ENCODE measurements around the gene CPN1.

Gene CPN1

DNA sequence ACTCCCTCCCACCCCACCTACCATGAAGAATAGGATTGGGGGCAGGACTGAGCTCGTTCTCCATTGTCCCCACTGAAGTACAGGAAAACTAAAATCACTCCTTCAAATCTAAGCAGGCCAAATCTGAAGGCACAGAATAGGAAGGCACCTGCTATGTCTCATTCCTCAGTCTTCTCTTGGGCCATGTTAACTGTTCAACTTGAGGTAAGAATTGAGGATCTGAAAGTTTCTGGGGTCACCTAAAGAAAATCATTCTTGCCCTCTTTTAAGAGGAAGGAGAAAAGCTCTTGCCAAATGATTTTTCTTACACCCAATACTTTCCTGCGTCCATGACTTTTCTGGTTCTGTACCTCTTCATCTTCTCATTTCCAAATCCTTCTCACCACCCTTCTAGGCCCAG lies 4.9 kb downstream of the CPN1 start:
- DNase-seq (ENCODE audit: low spot score): no peak

DNA sequence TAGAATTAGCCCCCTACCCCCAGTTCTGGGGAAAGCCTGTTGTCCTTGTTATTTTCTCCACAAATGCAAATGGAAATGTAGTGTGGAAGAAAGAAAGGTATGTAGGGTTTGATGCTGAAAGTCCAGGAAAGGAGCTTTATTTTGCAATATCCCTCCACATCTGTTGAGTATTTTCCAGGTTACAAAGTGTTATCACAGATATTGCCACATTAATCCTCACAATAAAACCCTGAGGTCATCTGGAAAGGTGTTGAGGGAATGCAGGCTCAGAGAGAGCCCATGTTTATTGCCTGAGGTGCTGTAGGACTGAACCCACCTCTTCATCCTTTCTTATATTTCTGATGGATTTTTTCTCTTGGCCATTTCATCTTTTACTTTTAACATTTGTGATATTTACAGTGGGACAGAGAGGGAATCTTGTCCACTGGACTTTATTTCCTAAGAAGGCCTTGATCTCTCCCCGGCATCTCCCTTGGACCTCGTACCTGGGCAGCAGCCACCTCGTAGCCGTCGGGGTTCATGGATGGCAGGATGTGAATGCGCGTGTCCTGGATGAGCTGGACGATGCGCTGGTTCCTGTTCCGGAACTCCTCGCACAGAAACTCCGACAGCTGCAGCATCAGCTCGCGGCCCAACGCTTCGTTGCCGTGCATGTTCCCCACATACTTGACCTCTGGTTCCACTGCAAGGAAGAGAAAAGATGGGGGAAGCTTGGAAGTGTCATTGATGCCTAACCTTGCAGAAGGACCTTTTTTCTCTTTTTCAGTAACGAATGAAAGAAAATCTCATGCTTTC lies 6.0 kb downstream of the CPN1 start:
- DNase-seq (ENCODE audit: low spot score): no peak

DNA sequence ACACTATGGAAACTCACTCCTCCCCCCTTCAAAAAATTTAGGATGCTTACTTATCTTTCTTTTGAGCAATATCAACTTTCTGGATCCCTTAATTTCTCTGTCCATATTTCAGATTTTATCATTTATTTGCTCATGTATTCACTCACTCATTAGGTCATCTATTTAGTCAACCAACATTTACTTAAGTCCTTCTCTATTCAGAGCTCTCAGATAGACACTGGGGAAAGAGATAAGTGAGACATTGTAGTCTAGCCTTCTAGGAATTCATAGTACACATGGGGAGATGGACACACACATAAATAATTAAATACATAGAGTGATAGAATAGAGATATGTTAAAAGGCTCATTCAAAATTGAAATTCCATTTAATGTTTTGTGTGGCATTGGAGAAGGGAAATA lies 9.2 kb downstream of the CPN1 start:
- no peak for DNase-seq (ENCODE audit: low spot score)

DNA sequence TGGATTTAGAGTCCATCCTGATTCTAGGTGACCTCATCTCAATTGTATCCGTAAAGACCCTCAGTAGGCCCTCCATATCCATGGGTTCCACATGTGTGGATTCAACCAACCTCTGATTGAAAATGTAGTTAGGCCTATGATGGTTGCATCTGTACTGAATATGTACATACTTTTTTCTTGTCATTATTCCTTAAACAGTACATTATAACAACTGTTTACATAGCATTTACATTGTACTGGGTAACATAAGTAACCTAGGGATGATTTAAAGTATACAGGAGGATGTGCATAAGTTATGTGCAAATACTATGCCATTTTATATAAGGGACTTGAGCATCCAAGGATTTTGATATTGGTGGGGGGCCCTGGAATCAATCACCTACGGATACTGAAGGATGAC lies 10.1 kb downstream of the CPN1 start:
- no peak for DNase-seq (ENCODE audit: low spot score)

DNA sequence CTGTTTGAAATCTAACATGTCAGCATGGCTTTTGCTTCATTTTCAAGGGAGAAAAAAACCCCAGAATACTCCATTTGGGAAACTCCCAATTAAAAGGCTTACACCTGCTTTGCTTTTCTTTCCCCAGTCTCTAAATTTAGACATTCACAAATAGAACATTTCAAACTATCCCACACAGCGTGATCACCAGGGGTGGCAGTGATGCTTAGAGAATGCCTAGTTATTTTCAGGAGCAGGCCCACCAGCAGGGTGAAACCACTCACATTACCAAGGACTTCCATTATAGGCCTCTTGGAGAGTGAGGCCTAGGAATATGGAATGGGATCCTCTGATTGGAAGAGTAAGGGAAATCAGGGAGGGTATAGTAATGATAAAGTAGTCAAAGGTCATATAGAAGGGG lies 14.2 kb downstream of the CPN1 start:
- DNase-seq (ENCODE audit: low spot score): no peak

DNA sequence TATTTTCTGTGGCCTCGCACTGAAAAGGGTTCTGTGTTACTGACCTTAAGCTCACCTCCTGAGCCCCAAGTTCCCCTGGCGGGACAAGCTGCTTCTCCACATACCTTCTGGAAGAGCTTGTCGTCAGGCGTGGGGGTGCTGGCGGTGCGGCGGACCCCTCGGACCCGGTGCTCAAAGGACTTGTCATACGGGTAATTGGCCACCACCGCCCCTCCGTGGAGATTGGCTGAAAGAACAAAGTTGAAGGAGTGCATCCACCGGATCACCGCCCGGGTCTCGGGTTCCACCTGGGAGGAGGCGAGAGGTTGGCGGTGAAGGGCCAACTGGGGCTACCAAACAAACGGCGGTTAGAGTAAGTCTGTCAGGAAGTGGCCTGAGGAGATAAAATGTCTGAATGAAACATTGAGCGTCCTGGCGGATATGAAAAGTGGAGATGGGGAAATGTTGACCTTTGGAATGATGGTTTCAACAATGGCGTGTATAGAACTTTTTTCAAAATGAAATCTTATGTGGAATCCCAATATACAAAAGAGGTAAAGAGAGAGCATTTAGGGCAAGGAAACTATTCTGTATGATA lies 16.5 kb downstream of the CPN1 start:
- no peak for DNase-seq (ENCODE audit: low spot score)

DNA sequence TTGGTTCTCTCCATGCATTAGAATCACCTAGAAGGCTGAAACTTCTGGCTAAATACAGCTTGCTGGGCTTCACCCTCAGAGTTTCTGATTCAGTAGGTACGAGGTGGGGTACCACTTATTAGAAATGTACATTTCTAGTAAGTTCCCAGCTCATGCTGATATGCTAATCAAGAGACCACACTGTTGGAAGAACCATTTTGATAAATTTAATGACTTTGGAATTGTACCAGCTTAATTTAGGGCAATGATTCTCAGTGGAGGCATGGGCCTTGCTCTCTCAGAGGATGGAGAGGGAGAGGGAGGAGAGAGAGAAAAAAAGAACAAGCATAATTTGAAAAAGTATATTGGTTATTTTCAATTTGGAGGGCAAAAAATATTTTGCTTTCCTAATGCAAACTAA lies 20.3 kb downstream of the CPN1 start:
- no peak for DNase-seq (ENCODE audit: low spot score)

DNA sequence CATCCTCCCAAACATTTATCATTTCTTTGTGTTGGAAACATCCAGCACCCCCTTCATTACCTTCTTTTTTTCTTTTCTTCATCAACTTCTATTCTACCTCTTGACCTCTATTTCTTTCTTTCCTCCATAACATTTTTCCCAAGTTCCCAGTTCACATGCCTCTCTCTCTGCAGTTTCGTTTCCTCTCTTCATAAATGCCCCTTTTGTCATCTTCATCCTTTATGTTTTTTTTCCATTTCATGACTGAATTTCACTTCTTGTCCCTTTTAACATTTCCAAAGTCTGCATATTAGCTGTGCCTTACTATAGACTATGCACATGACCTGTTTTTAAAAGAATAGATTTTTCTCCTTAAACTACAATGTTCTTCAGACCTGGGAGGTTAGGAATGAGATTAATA lies 23.7 kb downstream of the CPN1 start:
- no peak for DNase-seq (ENCODE audit: low spot score)

DNA sequence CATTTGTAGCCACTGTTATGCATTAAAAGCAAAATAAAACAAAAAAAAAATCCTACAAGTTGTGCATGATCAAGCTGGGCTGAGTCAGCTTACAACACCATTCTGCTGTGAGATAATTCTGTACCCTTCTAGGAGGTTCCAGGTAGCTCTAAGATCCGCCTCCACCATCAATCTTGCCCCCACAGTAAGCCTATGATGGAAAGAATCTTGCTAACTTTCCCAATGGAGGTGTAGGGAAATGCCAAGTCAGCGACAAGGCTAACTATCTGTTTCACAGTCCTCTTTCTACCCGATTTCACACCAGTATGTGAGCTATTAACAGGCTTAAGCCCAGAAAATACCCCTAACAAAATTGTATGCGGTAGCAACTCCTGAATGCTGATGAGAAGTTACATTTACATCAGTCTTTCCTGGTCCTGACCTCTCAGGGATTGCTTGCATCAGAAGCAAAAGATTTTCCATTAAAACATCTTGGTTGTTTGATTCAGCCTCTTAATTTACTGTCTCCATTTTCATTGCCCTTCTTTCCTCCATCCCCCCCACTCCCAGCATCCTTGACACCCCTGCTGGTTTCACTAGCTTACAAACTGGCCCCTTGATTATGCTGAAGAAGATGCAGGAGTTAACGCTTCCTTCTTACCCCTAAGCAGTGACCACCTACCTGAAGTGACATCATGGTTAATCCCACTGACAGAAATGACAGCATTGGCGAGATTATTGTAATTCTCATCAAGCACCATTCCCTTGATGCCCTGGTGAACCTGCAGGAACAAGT lies 27.8 kb downstream of the CPN1 start:
- no peak for DNase-seq (ENCODE audit: low spot score)

DNA sequence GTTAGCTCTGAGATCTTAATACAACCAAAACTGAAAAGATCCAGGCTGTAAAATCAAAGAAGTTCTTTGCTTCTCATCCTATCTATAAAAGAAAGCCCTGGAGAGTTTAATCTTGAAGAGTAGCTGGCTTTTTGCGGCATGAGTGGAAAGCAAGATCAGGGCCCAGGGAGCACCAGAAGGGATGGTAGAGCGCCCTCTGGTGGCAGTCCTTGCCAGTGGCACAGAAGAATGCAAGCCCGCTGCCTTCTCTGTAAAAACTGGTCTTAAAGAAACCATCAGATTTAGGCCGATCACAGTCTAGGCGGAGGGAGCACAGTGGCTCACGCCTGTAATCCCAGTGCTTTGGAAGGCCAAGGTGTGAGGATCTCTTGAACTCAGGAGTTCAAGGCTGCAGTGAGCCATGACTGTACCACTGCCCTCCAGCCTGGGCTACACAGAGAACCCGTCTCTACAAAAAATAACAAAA lies 35.6 kb downstream of the CPN1 start:
- DNase-seq (ENCODE audit: low spot score): peak; percentile 81

DNA sequence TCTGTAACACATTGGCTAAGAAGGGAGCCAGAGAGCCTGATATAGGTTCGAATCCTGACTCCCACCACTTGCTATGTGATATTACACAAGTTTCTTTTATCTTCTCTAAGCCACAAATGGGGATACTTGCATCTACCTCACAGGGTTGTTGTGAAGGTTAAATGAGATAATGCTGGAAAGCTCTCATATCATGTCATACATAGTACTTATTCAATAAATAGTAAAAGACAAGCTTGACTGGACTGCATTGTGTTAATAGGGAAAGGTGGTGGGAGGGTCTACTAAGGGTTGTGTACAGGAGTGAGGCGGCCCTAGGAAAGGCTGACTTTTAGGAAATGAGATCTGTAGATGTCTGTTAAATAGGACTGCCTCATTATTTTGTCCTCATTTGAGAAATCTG lies 36.1 kb downstream of the CPN1 start:
- no peak for DNase-seq (ENCODE audit: low spot score)

DNA sequence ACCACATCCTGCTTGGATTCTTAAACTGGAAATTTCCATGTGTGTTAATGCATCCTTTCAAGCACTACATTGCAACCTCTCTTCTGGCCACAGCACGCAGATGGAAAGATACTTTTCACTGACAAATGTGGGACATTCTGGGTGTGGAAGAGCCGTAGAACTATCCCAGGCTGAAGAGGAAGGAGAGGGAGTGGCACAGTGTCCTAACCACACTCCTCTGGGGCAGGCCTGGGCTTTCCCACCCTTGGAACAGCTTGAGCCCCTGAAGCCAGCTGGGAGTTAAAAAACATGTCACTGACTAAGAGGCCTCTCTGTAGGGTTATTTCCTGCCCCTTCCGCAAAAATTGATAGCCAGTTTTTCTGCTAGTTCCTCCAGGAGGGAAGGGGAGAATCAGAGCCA lies 37.9 kb downstream of the CPN1 start:
- no peak for DNase-seq (ENCODE audit: low spot score)

DNA sequence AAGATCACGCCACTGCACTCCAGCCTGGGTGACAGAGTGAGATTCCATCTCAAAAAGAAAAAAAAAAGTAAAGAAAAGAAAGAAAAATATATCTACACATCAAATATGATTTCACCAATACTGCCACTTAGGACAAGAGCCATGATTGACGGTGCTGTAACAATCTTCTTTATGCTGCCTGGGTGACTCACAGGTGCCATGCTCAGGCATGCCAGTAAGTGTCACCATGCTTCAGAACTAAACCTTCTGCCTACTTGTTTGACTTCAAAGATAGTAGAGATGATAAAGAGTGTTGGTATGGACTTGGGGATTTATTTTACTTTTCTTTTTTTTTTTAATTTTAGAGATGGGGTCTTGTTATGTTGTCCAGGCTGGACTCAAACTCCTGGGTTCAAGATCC lies 38.3 kb downstream of the CPN1 start:
- DNase-seq (ENCODE audit: low spot score): no peak

DNA sequence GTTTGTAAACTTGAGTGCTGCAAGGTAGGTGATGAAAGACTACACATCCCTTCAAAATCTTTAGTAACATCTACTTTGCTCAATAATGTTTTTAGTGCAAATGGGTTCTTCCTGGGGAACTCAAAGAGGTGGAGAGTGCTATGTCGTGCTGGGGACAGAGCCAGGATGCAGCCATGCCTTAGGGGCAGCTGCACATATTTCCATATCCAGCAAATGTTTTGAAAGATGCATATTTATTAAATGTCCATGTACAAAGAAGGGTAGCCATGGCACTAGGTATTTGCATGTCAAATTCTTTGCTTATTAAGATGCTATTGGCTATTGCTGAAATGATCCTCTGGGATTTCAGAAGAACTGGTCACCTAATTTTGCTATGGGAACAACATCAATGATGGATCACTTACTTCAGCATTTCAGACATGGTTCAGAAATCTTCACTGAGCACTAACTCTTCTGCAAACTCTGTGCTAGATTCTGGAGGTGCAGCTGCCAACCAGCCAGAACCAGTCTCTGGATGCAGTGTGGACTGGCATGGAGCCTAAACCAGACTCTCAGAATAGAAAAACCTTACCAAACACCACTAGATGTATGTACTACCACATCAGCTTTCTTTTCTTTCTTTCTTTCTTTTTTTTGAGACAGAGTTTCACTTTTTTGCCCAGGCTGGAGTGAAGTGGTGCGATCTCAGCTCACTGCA lies 40.2 kb downstream of the CPN1 start:
- no peak for DNase-seq (ENCODE audit: low spot score)

DNA sequence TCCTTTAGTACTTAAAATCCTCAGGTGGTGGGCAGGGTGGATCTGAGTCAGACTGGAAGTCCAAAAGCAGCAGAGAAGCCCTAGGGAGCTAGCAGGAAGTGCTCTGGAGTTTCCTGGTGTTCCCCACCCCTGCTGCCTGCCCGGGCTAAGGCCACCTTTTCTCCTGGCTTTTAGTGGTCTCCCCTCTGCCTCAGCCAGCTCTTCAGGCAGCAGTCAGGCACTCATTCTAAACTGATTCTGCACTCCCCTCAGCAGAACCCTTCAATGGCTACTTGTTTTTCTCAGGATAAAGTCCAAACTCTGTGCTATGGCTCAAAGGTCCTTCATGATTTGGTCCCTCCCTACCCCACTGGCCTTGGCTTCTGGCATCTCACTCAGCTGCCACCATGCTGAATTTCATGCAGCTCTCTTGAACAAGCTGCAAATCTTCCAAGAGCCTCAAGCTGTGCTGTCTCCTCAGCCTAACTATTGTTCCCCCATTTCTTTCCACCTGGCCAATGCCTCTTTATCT lies 43.1 kb downstream of the CPN1 start:
- no peak for DNase-seq (ENCODE audit: low spot score)

DNA sequence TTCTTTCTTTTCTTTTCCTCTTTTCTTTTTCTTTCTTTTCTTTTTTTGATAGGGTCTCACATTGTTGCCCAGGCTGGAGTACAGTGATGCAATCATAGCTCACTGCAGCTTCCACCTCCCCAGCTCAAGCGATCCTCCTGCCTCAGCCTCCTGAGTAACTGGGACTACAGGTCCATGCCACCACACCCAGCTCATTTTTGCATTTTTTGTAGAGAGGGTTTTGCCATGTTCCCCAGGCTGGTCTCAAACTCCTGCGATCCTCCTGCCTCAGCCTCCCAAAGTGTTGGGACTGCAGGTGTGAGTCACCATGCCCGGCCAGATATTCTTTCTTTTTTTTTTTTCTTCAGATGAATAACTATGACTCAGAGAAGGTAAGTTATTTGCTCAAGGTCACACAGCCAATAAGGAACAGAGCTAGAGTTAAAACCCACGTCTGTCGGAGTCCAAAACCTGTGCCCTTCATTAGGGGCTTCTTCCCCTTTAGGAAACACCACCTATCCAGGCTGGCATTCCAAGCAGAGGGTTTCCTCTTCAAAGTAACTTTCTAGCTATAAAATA lies 43.8 kb downstream of the CPN1 start:
- DNase-seq (ENCODE audit: low spot score): no peak

DNA sequence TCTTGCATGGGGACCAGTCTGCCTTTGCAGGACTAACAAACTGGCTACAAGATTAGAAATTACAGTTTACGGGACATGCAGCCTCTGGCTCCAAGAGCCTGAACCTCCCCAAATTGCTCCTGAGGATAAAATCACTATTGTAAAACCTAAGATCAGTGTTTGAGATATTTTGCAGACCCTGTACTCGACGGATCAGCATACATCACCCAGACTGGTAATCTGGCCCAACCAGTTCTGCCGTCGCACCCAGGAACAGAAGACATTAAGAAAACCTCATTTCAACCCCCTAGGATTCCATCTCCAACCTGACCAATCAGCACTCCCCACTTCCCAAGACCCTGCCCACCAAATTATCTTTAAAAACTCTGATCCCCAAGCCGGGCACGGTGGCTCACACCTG lies 44.8 kb downstream of the CPN1 start:
- DNase-seq (ENCODE audit: low spot score): no peak

DNA sequence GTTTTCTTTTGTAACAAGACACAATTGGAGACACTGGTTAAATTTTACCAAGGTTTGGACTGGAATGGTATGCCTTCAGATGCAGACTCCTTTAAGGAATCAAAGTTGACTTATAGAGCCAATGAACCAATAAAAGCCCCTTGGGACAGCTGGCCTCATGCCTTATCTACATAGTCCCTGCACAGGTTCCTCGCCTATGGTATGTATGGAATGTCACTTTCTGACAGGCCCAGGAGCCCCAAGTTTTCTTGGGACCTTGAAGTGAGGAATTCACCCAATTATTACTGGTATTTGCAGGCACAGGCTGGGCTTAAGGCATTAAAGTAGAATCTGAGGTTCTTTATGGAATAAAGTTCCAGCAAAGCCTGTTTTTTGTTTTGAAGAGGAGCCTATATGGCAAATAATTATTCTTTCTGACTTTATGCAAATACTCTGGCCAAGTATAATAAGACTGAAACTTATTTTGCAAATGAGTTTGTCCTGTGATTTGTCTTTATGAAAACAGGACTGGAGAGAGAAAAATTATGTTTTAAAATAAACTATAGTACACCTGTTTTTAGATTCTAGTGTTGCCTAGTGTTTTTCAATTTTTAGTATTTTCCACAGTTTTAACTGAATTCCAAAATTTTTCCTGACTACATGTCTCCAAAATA lies 47.8 kb downstream of the CPN1 start:
- no peak for DNase-seq (ENCODE audit: low spot score)

DNA sequence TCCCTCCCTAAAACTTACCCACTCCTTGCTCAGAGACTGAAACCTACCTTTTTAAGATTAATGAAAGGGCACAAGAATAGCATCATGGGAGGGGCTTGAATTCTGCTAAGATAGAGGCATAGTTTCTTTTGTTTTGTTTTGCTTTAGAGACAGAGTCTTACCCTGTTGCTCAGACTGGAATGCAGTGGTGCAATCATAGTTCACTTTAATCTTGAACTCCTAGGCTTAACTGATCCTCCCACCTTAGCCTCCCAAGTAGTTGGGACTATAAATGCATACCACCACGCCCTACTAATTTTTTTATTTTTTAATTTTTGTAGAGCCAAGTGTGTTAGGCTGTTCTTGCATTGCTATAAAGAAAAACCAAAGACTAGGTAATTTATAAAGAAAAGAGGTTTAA lies 54.3 kb downstream of the CPN1 start:
- DNase-seq (ENCODE audit: low spot score): no peak

DNA sequence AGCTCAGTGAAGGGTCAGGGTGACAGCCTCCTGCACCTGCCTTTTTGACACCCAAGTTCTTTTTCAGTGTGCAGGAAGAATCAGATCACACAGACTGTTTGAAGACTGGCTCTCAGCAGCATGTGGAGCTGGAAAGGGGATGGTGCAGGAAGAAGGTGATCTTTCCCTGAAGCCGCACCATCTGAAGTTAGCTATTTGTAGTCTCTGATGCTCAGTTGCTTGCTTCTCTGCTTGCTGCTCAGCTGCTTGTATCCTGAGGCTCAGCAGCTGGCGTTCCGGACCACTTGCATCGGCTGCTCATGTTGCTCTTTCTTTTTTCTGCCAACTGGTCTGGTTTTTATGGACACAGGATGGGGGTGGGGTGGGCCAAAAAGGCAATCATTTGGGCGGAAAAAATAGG lies 56.1 kb downstream of the CPN1 start:
- DNase-seq (ENCODE audit: low spot score): no peak

DNA sequence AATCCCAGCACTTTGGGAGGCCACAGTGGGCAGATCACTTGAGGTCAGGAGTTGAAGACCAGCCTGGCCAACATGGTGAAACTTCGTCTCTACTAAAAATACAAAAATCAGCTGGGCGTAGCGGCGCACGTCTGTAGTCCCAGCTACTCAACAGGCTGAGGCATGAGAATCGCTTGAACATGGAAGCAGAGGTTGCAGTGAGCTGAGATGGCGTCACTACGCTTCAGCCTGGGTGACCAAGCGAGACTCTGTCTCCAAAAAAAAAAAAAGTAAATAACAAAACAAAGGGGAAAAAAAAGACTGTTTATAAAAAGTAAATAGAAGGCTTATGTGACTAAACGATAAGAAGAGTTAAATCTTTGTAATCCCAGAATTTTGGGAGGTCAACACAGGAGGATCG lies 56.9 kb downstream of the CPN1 start:
- no peak for DNase-seq (ENCODE audit: low spot score)

DNA sequence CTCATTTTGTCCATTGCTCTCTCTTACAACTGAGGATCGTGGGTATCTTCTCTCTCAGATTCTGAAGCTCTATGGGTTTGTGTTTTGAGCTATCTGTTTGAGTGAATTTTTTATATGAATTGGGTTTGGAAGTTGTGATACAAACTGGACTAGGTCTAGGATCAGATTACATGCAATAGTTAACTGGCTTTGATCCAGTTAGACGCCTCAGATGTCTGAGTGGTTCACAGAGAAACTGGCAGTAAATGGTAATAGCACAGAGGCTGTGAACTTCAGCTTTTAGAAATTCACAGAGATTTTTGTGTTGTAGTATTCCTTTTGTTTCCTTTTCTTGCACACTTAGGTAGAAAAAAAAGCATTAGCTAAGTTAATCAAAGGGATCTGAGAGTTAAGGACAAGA lies 59.3 kb downstream of the CPN1 start:
- DNase-seq (ENCODE audit: low spot score): no peak
